Activated CD4-positive, alpha-beta T cell treated with anti-CD3 and anti-CD28 coated beads, Interleukin-2, Interleukin-4, amounts not matched to agents 100 ng/mL and 50 ng/mL, durations not matched to agents 16 hours and 8 hours (primary cell): ENCODE measurements around the gene ATL3.
A peak's percentile ranks its signal among the peaks of the same experiment; 100 is the strongest.
"Not testable (repeated sequence)": the region's sequence is repeated elsewhere in the genome, so short reads cannot be mapped to it uniquely, and the experiment has no call there.

Experiments
- DNase-seq: peaks from one replicate; pipeline ENCODE4 v3.0.0-alpha.2; 2020; ENCODE audit warnings: low spot score

The ATL3 gene

DNA sequence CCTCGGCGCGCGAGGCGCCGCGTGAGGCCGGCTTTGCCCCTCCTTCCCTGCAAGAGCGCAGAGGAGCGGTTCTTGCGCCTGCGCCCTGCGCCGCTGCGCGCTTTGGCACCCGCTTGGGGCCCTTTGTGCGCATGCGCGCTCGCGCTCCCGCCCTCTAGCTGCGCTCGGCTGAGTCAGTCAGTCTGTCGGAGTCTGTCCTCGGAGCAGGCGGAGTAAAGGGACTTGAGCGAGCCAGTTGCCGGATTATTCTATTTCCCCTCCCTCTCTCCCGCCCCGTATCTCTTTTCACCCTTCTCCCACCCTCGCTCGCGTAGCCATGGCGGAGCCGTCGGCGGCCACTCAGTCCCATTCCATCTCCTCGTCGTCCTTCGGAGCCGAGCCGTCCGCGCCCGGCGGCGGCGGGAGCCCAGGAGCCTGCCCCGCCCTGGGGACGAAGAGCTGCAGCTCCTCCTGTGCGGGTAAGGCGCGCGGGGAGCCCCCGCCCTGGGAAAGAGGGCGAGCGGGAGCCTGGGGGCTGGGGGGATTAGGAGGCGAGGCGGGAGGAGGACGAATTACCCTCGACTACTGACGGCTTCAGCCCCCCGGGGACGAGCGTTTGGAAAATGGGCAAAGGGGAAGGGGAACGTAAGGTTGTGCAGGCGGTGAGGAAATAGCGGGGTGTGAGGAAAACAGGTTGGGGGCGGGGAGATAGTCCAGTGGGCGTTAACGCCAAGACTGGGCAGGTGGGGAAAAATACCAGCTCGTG lies 10.3 kb upstream of the ATL3 start, which contains the start of gene RTN3:
Gene RTN3, plus strand, starts transcription at position 180 of the 745 bp plus-strand sequence. Its CDS starts 137 bp downstream, at position 317.
- DNase-seq, result peak; percentile 99

DNA sequence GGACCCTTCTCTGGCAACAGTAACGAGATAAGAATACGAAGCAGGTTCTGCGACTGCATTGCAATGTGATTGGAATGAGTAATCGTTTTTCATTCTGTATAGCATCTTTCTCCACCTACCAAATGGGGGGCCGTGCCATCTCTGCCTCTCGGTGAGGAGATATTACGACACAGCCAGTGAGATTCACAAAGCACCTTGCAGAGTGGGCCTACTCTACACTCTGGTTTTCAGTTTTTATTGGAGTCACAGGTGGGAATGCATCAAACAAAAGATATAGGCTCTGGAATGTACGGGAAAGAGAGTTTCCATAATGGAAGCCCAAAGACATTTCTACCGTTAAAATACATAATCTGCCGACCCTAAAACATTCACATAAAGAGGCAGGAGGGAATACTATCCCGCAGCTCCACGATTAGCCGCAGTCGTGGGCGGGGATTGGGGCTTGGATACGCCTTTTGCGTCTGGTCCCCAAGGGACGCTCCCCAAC lies 9.7 kb upstream of the ATL3 start:
- peak; percentile 44 for DNase-seq

DNA sequence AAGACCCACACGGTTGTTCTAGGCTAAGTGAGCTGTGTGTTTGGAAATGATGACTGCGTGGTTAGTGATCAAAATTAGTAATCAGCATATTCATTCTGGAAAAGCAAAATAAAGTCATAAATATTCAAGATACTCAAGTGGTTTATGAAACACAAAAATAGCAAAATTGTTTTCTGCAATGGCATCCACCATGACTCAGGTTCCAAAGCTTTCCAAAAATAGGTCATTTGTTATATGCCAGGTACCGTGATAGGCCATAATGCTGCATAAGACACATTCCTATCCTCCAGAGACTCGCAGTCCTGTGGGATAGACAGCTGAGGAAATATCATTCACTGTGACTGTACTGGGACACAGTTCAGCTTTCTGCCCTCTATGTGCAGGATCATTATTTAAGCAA lies 2.4 kb upstream of the ATL3 start:
- no peak for DNase-seq

DNA sequence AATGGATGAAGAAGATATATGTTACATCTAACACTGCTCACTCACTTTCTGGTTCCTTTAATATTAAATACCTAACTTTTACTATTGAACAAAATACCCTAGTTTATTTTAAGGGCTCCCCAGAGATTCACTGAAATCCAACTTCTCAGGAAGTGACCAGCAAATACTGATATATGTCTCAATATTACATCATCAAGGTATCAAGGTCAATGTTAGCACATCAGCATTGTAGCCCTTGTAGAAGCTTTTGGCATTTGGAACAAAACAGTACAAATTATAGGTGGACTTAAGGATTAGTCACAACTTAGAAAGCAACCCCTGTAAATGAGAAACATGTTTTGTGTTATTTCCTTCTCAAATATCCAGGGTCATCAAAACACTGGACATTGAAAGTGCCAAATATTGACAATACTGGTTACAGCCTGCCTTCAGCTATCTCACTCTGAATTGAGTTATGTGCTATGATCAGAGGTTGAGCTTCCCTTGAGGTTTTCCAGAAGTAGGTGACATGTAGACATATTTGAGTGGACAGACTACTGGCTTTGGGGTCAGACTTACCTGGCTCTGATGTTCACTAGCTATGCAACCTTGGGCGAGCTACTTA lies 1.9 kb upstream of the ATL3 start:
- no peak for DNase-seq

DNA sequence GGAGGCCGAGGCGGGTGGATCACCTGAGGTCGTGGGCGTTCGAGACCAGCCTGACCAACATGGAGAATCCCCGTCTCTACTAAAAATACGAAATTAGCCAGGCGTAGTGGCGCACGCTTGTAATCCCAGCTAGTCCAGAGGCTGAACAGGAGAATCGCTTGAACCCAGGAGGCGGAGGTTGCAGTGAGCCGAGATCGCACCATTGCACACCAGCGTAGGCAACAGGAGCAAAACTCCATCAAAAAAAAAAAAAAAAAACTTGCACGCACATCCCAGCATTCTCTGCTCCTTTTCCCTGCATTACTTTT lies 934 bp upstream of the ATL3 start:
- DNase-seq, result no peak

DNA sequence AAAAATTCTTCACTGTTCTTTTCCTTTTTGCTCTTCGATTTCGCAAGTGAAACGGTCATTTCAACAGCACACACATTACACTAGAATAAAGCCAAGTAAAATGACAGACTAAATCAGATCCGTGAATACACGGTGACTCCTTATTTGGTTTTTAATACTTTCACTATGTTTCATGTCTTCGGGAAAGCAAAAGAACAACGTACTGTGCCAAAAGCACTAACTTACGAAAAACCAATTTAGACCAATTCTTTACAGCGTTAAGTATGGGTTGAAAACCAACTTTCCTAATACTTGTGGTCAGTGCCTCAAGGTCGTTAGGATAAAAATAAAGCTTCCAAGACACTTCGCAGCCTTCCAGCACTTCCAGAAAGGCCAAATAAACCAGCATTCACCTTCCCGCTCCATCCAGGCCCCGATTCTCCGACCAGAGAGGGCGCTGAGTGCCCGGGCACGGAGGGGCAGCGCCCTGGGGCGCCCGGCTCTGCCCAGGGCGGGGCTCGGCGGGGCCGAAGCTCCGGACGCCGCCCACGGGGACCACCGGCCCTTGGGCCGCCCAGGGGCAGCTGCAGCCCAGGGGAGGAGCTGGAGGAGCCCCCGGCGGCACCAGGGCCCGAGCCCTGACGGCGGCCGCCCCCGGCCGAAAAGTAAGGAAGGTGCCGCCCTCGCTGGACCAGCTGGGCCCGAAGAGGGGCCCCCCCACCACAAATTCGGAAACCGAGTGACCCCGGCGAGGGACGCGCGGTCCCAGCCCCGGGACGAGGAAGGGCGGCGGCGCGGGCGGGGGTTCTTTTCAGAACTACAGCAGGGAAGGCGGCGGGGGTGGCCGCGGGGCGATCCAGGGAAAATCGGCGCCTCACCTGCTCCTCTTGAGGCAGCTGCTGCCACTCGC lies 499 bp downstream of the ATL3 start:
- no peak for DNase-seq

DNA sequence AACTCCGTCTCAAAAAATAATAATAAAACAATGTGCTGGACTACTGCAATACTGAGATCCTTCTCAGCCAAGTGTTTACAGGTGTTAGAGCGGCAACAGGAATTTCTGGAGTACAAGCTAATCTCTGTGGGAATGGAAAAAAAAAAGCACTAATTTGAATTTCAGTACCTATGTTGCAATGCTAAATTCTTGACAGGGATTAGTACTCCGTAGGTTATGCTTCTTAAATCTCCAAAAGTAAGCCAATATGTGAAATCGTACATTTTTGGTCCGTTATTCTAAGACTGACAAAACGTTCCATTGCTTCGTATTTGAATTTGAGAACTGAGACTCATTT lies 1.1 kb downstream of the ATL3 start:
- no peak for DNase-seq

DNA sequence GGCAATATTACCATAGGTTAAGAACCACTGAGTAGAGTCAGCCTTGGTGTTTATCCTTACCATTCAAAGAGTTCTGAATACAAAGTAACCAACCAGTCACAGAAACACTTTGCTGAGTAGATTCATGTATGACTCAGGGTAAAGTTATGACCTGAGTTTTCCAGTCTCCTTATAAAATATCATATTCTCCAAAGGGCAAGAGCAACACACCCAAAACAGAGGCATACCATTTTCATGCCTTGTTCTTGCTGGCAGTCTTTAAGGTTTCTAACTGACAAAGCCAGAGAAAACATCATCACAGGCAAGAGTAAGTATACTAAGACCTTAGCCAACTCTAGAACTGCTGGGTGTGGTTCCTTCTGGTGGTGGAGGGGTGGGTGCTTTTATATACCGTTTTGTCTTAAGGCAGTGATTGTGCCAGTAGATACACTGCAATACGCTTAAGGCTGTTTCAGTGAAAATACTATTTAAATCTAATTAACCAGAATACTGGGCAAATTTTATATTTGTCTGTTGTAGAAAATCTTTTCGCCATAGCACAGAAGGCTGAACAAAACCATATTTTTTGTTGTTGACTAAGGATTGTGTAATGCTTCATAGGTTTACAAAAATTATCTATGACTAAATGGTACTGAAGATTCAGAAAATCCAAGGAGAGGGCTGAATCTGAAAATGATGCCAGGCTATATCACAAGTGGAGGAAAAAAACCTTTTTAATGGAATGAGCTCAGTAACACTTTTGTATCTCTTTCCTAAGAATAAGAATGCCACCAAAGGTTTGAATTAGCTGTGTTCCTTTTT lies 3.0 kb downstream of the ATL3 start:
- no peak for DNase-seq

DNA sequence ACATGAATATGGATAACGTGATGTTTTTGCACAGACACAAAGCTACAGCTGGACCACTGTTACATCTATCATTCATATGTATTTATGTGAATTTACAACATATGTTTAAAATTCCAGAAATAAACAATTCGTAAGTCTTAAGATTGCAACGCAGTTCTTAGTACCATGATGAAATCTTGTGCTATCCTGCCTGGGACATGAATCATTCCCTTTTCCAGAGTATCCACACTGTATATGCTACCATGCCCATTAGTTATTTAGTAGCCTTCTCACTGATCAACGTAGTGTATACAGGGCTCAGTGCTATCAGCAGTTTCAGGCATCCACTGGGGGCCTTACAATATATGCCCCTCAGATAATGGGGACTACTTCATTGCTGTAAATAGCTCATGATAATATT lies 4.3 kb downstream of the ATL3 start:
- DNase-seq, result no peak

DNA sequence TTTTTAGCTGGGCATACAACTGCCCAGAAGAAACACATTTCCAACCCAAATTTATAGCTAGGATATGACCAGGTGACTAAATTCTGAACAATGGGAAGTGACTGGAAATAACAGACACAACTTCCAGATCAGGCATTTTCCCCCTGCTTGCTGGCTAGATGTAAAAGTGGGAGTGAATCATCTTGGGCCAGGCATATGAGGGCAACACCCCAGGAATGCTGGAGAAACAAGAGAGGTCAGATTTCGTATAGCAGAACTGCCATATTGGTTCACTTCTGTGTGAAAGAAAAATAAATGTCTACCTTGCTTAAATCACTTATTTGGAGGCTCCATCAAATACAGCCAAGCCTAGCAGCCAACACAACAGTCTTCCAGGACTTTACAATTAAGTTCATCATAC lies 7.4 kb downstream of the ATL3 start:
- DNase-seq, result no peak

DNA sequence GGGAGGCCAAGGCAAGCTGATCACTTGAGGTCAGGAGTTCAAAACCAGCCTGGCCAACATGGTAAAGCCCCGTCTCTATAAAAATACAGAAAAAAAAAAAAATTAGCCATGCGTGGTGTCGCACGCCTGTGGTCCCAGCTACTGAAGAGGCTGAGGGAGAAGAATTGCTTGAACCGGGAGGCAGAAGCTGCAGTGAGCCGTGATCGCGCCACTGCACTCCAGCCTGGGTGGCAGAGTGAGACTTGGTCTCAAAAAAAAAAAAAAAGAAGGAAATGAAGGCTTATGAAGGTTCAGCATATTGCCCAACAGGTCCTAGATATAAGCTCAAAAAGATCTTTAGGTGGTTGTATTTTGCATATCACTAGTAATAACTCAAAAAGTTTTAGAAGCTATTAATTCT lies 10.2 kb downstream of the ATL3 start:
- DNase-seq, result no peak

DNA sequence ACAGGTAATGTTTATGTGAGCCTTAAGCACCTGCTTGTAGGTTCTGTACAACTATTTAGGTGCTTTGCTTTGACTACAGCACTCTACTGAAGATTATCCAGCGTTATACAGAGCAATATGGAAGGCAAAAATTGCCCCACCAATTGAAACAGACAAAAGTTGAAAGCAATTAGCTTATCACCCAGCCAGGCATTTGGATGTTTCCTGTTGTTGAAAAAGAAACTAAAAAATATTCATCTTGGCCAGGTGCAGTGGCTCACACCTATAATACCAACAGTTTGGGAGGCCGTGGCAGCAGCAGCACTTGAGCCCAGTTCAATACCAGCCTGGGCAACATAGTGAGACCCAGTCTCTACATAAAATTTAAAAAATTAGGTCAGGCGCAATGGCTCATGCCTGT lies 18.5 kb downstream of the ATL3 start:
- DNase-seq, result no peak

DNA sequence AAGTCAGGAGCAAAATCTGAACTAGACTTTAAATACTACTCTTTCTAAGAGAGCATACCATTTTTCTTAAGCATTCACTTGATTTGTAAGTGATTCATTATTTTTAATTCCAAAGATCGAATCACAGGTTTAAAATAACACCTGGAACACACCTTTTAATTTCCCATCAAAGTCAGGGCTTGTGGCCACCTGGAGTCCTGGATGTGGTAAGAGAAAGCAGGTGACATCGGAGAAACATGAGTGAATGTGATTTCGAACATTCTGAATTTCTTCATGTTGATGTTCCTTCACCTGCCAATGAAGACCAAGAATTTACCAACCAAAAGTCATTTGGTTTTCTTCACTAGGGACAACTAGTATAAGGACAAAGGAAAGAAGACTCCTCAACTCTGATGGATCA lies 28.0 kb downstream of the ATL3 start:
- DNase-seq, result no peak

DNA sequence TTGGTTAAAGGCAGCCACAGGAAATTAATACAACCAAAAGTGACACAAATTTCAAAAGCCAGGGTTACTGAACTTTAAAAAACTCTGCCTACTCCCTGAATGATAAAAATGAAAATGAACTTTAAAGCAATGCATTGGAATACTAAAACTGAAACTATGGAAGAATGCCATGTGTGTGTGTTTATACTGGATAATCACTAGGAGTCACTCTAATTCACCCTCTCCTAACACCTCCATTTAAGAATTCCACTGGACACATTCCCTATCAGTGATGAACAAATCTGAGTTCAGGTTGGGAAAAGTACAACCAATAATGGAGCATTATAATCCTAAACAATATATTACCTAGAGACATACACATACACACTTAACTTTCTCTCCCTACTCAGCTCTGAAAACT lies 29.4 kb downstream of the ATL3 start:
- no peak for DNase-seq

DNA sequence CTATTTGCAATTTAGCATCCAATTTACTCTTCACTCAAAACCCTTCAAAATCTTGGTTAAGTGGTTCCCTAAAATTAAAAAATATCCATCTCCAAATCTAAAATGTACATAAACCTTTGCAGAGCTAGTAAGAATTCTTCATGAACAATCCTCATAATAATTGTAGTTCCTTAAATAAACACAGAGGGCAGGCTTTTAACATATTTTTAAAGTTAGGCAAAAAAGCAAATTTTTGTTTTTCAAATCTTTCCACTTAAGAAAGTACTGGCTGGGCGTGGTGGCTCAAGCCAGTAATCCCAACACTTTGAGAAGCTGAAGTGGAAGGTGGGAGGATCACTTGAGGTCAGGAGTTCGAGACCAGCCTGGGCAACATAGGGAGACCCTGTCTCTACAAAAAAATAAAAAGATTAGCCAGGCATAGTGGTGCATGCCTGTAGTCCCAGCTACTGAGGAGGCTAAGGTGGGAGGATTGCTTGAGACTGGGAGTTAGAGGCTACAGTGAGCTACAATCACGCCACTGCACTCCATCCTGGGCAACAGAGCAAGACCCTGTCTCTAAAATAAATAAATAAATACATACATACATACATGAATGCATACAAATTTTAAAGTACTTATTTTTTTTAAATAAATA lies 31.9 kb downstream of the ATL3 start:
- no peak for DNase-seq

DNA sequence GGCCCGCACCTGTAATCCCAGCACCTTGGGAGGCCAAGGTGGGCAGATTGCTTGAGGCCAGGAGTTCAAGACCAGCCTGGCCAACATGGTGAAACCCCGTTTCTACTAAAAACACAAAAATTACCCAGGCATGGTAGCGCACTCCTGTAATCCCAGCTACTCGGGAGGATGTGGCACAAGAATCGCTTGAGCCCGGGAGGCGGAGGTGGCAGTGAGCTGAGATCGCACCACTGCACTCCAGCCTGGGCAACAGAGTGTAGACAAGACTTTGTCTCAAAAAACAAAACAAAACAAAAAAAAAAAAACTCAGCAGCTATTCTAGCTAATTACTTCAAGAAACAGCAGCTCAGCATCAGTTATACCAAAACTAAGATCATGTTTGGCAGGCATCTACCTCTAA lies 32.7 kb downstream of the ATL3 start:
- DNase-seq, result not testable (repeated sequence)

DNA sequence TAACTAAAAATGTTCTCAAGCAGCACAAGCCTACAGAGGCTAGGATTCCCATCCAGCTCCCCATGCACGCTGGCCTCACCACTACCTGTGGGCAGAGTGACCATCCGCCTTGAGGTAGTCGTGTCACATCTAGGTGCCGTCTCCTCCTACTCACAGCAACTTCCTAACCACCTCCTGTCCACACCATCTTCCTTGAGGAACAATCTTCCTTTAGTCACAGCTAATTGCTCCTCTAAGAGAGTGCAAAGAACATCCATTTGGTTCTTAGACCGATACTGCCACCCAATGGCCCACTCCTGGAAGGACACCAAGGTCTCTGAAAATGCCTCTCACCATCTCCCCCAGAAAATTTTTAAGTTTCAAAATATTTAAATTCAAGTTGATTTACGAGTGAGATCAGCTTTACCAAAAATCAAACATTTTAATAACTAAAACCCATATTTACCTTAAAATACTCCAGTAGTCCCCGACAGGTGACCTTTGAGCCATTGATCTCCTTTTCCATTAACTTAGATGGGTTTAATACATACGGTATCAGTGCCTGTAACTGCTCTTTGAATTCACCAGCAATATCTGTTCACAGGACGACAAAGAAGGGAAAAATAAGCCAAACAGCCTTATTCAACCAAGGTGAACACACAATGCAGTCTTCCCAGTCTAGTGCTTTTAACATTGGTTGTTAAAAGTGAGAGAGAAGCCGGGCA lies 35.3 kb downstream of the ATL3 start:
- peak; percentile 64 for DNase-seq

DNA sequence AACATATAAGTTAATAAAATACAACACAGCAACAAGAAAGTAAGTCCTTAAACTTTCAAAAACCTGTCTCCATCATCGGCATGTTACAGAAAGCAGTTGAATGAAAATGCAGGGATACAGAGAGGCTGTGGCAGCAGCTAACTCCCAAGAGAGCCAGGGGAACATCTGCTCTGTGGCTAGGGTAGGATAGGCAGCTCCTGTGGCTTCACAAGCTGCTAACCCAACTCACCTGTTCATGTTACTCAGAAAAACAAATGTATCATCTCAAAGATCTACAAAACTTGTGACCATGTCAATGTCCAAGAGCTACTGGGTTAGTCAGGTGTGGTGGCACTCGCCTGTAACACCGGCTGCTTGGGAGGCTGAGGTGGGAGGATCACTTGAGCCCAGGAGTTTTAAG lies 41.8 kb downstream of the ATL3 start:
- no peak for DNase-seq

DNA sequence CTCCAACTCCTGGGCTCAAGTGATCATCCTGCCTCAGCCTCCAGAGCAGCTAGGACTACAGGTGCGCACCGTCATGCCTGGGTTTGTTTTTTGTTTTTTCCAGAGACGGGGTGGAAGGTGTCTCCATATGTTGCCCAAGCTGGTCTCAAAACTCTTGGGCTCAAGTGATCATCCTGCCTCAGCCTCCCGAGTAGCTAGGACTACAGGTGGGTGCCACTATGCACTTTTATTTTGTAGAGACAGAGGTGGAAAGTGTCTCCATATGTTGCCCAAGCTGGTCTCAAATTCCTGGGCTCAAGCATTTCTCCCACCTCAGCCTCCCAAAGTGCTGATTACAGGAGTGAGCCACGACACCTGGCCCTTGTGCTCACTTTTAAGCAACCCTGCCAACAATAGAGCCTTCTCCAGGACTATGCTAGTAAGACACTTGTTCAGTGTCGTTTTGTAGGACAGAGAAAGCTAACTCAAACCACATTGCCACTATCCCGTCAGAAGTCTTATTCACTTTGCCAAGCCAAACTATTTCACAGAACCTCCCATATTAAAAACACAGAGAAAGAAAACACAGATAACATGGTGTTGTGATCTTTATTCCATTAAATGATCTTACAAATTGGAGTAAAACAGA lies 47.5 kb downstream of the ATL3 start:
- no peak for DNase-seq

DNA sequence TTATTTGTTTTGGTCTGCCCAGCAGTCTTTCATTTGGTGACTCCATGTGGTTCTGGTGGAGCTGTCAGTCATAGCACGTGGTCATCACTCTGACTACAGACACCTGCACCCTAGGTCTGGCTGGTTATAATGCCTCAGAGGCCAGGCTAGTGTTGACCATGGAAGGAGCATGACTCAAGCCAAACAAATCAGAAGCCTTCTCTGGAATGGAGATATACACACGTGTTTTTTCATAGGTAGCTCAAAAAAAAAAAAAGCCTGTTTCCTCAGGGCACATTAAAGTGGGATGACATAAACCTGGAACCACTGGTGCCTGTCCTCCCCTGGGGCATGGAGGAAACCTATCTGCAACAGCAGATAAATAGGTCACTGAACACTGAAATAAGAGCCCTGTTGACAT lies 48.9 kb downstream of the ATL3 start:
- no peak for DNase-seq

DNA sequence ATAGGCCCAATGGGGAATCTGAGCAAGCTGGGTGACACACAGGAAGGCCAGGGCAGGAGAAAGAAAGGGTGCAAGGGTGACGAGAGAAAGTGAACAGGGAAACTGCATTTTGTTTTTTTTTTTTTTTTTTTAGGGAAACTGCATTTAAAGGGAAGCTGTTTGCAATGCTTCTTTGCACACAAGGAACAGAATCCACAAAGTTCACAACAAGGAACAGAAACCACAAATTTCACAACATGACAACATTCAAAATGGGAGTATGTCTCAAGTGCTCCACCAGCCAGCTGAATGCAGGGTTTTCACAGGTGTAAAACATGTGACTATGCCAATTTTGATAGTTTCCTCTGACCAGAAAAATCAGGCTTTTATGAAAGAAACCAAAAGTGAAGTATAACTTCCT lies 50.1 kb downstream of the ATL3 start:
- no peak for DNase-seq
